Measurements from ENCODE around the gene TPSAB1. TPM values are rescaled to one million over a fixed set of nuclear protein-coding genes. Genes with fewer than 3 reads are reported as not detected.
"Not testable (repeated sequence)": the region's sequence is repeated elsewhere in the genome, so short reads cannot be mapped to it uniquely, and the experiment has no call there.

The TPSAB1 gene
- total RNA-seq, 4 donors from 2014 or later, result 39.8 to 94.6 (median 63.9) TPM

GRCh38 chr16:1198194-1198593 lies 42.3 kb upstream of the TPSAB1 start:
- ATAC-seq, result no peak
- H3K4me1 ChIP-seq, result peaks cover 0 to 18% (median 14%) of the 10 kb centered on the region in 3 donors
- peak overlapping the region in 2 of 4 donors; percentile 13 to 17 for H3K27ac ChIP-seq
- H3K9me3 ChIP-seq, result no peaks in the 10 kb centered on the region
- H3K36me3 ChIP-seq, result peaks cover 0 to 65% of the 10 kb centered on the region in 2 donors
- no peaks in the 10 kb centered on the region for H3K27me3 ChIP-seq
- TF ChIP-seq EP300 (IDR thresholded peaks at IDR 0.05) (no peak), POLR2AphosphoS5 (IDR thresholded peaks at IDR 0.05) (no peak), POLR2A (IDR thresholded peaks at IDR 0.05) (no peak)
- TF ChIP-seq, protein P1, sequence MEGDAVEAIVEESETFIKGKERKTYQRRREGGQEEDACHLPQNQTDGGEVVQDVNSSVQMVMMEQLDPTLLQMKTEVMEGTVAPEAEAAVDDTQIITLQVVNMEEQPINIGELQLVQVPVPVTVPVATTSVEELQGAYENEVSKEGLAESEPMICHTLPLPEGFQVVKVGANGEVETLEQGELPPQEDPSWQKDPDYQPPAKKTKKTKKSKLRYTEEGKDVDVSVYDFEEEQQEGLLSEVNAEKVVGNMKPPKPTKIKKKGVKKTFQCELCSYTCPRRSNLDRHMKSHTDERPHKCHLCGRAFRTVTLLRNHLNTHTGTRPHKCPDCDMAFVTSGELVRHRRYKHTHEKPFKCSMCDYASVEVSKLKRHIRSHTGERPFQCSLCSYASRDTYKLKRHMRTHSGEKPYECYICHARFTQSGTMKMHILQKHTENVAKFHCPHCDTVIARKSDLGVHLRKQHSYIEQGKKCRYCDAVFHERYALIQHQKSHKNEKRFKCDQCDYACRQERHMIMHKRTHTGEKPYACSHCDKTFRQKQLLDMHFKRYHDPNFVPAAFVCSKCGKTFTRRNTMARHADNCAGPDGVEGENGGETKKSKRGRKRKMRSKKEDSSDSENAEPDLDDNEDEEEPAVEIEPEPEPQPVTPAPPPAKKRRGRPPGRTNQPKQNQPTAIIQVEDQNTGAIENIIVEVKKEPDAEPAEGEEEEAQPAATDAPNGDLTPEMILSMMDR (IDR thresholded peaks at IDR 0.05), result no peak
- H3K4me3 ChIP-seq, result no peak overlapping the region
- WGBS, 2 donors (ENCODE audit: low coverage in 1 of 2), result 84% methylated on average over 12 of the region's 18 CpGs; no CpG with 5 or more reads in 1 of the 2 donors

DNA sequence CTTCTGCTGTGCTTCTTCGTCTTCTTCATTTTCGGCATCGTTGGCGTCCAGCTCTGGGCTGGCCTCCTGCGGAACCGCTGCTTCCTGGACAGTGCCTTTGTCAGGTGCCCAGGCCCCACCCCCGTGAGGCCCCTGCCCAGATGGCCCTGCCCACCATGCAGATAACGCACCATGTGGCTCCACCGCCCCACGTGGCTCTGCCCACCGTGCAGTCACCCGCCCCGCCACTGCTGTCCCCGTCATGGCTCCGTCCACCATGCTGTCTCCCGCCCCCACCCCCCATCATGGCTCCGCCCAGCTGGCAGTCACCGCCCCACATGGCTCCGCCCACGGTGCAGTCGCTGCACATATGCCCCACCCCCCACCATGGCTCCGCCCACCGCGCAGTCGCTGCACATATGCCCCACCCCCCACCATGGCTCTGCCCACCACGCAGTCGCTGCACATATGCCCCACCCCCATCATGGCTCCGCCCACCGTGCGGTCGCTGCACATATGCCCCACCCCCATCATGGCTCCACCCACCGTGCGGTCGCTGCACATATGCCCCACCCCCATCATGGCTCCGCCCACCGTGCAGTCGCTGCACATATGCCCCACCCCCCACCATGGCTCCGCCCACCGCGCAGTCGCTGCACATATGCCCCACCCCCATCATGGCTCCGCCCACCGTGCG lies 41.7 kb upstream of the TPSAB1 start:
- H3K9me3 ChIP-seq, H3K4me3 ChIP-seq, H3K27me3 ChIP-seq, ATAC-seq: not testable (repeated sequence)
- Histone ChIP-seq H3K27ac (peak overlapping the region in 1 of 4 donors; percentile 17), H3K4me1 (peaks cover 0 to 12% (median 10%) of the 10 kb centered on the region in 3 donors), H3K36me3 (peaks cover 0 to 71% of the 10 kb centered on the region in 2 donors)
- WGBS, 2 donors (ENCODE audit: low coverage in 1 of 2), result 88% methylated on average over 6 of the region's 44 CpGs; no CpG with 5 or more reads in 1 of the 2 donors

DNA sequence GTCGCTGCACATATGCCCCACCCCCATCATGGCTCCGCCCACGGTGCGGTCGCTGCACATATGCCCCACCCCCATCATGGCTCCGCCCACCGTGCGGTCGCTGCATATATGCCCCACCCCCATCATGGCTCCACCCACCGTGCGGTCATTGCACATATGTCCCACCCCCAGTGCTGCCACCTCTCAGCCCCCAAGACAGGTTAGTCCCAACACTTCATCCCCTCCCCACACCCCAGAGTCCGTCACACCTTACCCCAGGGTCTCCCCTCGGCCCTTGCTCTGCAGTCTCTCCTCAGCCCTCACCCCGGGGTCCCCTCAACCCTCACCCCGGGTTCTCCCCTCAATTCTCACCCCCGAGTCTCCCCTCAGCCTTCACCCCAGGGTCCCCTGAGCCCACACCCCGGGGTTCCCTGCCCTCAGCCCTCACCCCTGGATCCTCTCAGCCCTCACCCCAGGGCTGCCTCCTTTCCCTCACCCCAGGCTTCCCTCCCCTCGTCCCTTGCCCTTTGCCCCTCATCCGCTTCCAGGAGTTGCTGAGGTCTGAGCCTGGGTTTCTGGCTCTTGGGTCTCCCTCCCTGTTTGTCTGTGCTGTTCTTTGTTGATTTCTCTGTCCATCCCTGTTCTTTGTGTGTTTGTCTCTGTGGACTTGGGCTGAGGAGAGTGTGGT lies 41.0 kb upstream of the TPSAB1 start:
- Histone ChIP-seq H3K36me3 (peaks cover 0 to 78% of the 10 kb centered on the region in 2 donors), H3K4me1 (peaks cover 0 to 5% (median 3%) of the 10 kb centered on the region in 3 donors), H3K4me3 (no peak overlapping the region), H3K27me3 (no peaks in the 10 kb centered on the region), H3K27ac (no peak overlapping the region), H3K9me3 (no peaks in the 10 kb centered on the region)
- WGBS, 2 donors (ENCODE audit: low coverage in 1 of 2), result 73 to 87% methylated on average over 5 to 7 of the region's 19 CpGs
- no peak for ATAC-seq
- TF ChIP-seq POLR2A (IDR thresholded peaks at IDR 0.05) (no peak), EP300 (IDR thresholded peaks at IDR 0.05) (no peak), POLR2AphosphoS5 (IDR thresholded peaks at IDR 0.05) (no peak)
- TF ChIP-seq, protein P1 (IDR thresholded peaks at IDR 0.05), result no peak

DNA sequence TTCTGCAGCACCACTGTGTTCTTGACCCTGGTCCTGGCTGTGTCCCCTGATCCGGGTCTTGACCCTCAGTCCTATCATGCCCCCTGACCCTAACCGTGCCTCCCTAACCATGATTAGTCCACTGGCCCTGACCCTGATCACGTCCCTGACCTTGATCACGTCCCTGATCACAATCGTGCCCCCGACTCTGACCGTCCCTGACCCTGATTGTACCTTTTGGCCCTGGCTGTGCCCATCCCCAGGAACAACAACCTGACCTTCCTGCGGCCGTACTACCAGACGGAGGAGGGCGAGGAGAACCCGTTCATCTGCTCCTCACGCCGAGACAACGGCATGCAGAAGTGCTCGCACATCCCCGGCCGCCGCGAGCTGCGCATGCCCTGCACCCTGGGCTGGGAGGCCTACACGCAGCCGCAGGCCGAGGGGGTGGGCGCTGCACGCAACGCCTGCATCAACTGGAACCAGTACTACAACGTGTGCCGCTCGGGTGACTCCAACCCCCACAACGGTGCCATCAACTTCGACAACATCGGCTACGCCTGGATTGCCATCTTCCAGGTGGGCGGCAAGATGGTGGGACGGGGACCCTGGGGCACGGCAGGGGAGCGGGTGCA lies 40.4 kb upstream of the TPSAB1 start:
- 86 to 88% methylated on average over 7 to 17 of the region's 38 CpGs for WGBS, 2 donors (ENCODE audit: low coverage in 1 of 2)
- TF ChIP-seq POLR2AphosphoS5 (IDR thresholded peaks at IDR 0.05) (no peak), EP300 (IDR thresholded peaks at IDR 0.05) (no peak), POLR2A (IDR thresholded peaks at IDR 0.05) (no peak)
- TF ChIP-seq, protein P1 (IDR thresholded peaks at IDR 0.05), result no peak
- H3K4me1 ChIP-seq, result no peaks in the 10 kb centered on the region
- H3K36me3 ChIP-seq, result peaks cover 0 to 84% of the 10 kb centered on the region in 2 donors
- no peak overlapping the region for H3K27ac ChIP-seq
- no peak overlapping the region for H3K4me3 ChIP-seq
- H3K27me3 ChIP-seq, result no peaks in the 10 kb centered on the region
- ATAC-seq, result no peak
- H3K9me3 ChIP-seq, result no peaks in the 10 kb centered on the region

GRCh38 chr16:1201444-1201843 lies 39.1 kb upstream of the TPSAB1 start:
- Histone ChIP-seq H3K27me3 (no peaks in the 10 kb centered on the region), H3K4me3 (no peak overlapping the region), H3K36me3 (peaks cover 0 to 88% of the 10 kb centered on the region in 2 donors), H3K9me3 (no peaks in the 10 kb centered on the region), H3K4me1 (no peaks in the 10 kb centered on the region), H3K27ac (no peak overlapping the region)
- TF ChIP-seq POLR2AphosphoS5 (IDR thresholded peaks at IDR 0.05), result no peak
- TF ChIP-seq, protein P1 (IDR thresholded peaks at IDR 0.05), result no peak
- no peak for TF ChIP-seq EP300 (IDR thresholded peaks at IDR 0.05)
- no peak for TF ChIP-seq POLR2A (IDR thresholded peaks at IDR 0.05)
- no peak for ATAC-seq
- 81% methylated on average over 6 of the region's 25 CpGs; no CpG with 5 or more reads in 1 of the 2 donors for WGBS, 2 donors (ENCODE audit: low coverage in 1 of 2)
